ENCODE results near the gene ANO9.

DNA sequence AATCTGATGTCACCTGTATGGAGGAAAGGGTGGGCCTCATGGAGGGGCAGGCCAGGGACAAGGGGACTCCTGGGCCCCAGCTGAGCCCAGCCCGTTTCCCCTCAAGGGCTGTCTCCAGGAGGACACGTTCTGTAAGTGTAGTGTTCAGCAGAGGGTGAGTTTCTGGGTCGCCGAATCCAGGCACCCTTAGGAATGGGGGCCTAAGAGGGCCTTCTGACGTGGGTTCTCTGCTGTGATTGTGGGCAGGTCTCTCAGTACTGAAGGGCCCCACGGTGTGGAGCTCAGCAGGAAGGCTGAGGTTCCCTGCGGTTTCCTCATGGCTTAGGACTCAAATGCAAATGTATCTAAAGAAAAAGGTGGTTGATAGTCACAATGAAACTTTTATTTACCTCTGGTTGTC, 14.7 kb upstream of the ANO9 start:
- TF ChIP-seq, protein P1, sequence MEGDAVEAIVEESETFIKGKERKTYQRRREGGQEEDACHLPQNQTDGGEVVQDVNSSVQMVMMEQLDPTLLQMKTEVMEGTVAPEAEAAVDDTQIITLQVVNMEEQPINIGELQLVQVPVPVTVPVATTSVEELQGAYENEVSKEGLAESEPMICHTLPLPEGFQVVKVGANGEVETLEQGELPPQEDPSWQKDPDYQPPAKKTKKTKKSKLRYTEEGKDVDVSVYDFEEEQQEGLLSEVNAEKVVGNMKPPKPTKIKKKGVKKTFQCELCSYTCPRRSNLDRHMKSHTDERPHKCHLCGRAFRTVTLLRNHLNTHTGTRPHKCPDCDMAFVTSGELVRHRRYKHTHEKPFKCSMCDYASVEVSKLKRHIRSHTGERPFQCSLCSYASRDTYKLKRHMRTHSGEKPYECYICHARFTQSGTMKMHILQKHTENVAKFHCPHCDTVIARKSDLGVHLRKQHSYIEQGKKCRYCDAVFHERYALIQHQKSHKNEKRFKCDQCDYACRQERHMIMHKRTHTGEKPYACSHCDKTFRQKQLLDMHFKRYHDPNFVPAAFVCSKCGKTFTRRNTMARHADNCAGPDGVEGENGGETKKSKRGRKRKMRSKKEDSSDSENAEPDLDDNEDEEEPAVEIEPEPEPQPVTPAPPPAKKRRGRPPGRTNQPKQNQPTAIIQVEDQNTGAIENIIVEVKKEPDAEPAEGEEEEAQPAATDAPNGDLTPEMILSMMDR (conservative IDR thresholded peaks at IDR 0.05; ENCODE audit: low read depth, low read length): no peak
- no peak for TF ChIP-seq EZH2 (IDR thresholded peaks at IDR 0.05; ENCODE audit: borderline replicate concordance, low read depth, low read length, poor library complexity, severe bottlenecking)
